Hepatocyte (in vitro differentiated cells): ENCODE measurements around the gene NAPSA. TPM values are rescaled to one million over a fixed set of nuclear protein-coding genes. Genes with fewer than 3 reads are reported as not detected.

Source experiments
- DNase-seq: peaks from one replicate; pipeline ENCODE4 v3.0.0-alpha.2; 2016; ENCODE audit warnings: low spot score
- H2AFZ ChIP-seq: fragments of 200-600 bp; sonication (generic); 2 replicates; pipeline ENCODE4 v1.6.0; 2016; ENCODE audit warnings: antibody characterized with exemption, mild to moderate bottlenecking
- H3K27ac ChIP-seq: fragments of 200-600 bp; sonication (generic); 2 replicates; pipeline ENCODE4 v1.5.1; 2016; ENCODE audit warnings: mild to moderate bottlenecking
- H3K27me3 ChIP-seq: fragments of 200-600 bp; sonication (generic); 2 replicates; pipeline ENCODE4 v1.6.1; 2016
- H3K36me3 ChIP-seq: fragments of 200-600 bp; sonication (generic); replicated peaks from 2 replicates; pipeline ENCODE4 v1.5.1; 2016; ENCODE audit warnings: low read depth; ENCODE audit not compliant: insufficient read depth
- H3K4me1 ChIP-seq: fragments of 200-600 bp; sonication (generic); 2 replicates; pipeline ENCODE4 v1.5.1; 2016; ENCODE audit warnings: mild to moderate bottlenecking, moderate library complexity; ENCODE audit not compliant: insufficient read depth
- H3K4me2 ChIP-seq: fragments of 200-600 bp; sonication (generic); 2 replicates; pipeline ENCODE4 v1.6.0; 2016
- H3K4me3 ChIP-seq: fragments of 200-600 bp; sonication (generic); 2 replicates; pipeline ENCODE4 v1.5.1; 2016; ENCODE audit warnings: mild to moderate bottlenecking
- H3K79me2 ChIP-seq: fragments of 200-600 bp; sonication (generic); 2 replicates; pipeline ENCODE4 v1.6.0; 2017; ENCODE audit warnings: mild to moderate bottlenecking
- H3K9me2 ChIP-seq: fragments of 200-600 bp; sonication (generic); replicated peaks from 2 replicates; pipeline ENCODE4 v1.6.0; 2017; ENCODE audit warnings: mild to moderate bottlenecking; ENCODE audit not compliant: insufficient read depth
- H3K9me3 ChIP-seq: fragments of 200-600 bp; sonication (generic); 2 replicates; pipeline ENCODE4 v1.5.1; 2016; ENCODE audit warnings: low read depth, mild to moderate bottlenecking
- H4K20me1 ChIP-seq: fragments of 200-600 bp; sonication (generic); 2 replicates; pipeline ENCODE4 v1.6.0; 2016; ENCODE audit warnings: mild to moderate bottlenecking; ENCODE audit not compliant: insufficient read depth, poor library complexity, severe bottlenecking
- CTCF ChIP-seq: fragments of 200-600 bp; sonication (generic); IDR thresholded peaks from 2 replicates; pipeline ENCODE4 v1.5.1; 2016; ENCODE audit warnings: antibody characterized with exemption, mild to moderate bottlenecking; ENCODE audit not compliant: poor library complexity
- EZH2 ChIP-seq: fragments of 200-600 bp; sonication (generic); IDR thresholded peaks from 2 replicates; pipeline ENCODE4 v1.6.1; 2016; ENCODE audit warnings: antibody characterized with exemption, mild to moderate bottlenecking, borderline replicate concordance
- EZH2phosphoT487 ChIP-seq: fragments of 200-600 bp; sonication (generic); IDR thresholded peaks from one replicate; pipeline ENCODE4 v1.6.1; 2018; ENCODE audit warnings: antibody characterized with exemption, mild to moderate bottlenecking, low read depth, moderate library complexity; ENCODE audit not compliant: unreplicated experiment, severe bottlenecking
- WGBS: methylation state at CpG from one replicate; pipeline ENCODE4 v1.1.6; 2016; ENCODE audit warnings: low lambda C conversion rate; ENCODE audit errors: missing lambda C conversion rate; 5-methylcytosine and 5-hydroxymethylcytosine counted together
- polyA plus RNA-seq: library from polyadenylated mRNA; unstranded; fragments of >200 nt; fragmentation: Nextera tagmentation; extraction: Ambion mirVana; gene quantifications from 2 replicates; pipeline ENCODE4 v1.2.1, GENCODE V29; 2016
- total RNA-seq: library from RNA; depleted of rRNA; stranded (reverse); fragments of >200 nt; gene quantifications from 2 replicates; pipeline ENCODE4 v1.2.3, GENCODE V29; 2014

The NAPSA gene
- total and polyA plus RNA-seq, 2 experiments from 2014 or later = 2.7 to 7.3 TPM

- Histone ChIP-seq H4K20me1 (no peaks in the 10 kb centered on the region), H3K9me2 (no peaks in the 10 kb centered on the region), H3K4me1 (no peaks in the 10 kb centered on the region), H3K79me2 (no peaks in the 10 kb centered on the region), H2AFZ (no peak overlapping the region), H3K4me2 (no peak overlapping the region), H3K27me3 (no peaks in the 10 kb centered on the region), H3K27ac (no peak overlapping the region), H3K4me3 (no peak overlapping the region), H3K9me3 (no peaks in the 10 kb centered on the region), H3K36me3 (no peaks in the 10 kb centered on the region)
- no peak for TF ChIP-seq EZH2
- TF ChIP-seq CTCF = no peak
- TF ChIP-seq EZH2phosphoT487 = no peak
- DNase-seq = no peak
- WGBS = 81% methylated on average over 7 of the region's 7 CpGs
Measured at GRCh38 chr19:50362030-50362412, 3.4 kb downstream of the NAPSA start.

- WGBS = 94% methylated on average over 7 of the region's 7 CpGs
Measured at GRCh38 chr19:50361290-50362029, 4.0 kb downstream of the NAPSA start.

GRCh38 chr19:50359328-50359818, 6.1 kb downstream of the NAPSA start:
- Histone ChIP-seq H3K4me3 (no peak overlapping the region), H3K9me3 (no peaks in the 10 kb centered on the region), H3K27me3 (no peaks in the 10 kb centered on the region), H3K9me2 (no peaks in the 10 kb centered on the region), H3K79me2 (no peaks in the 10 kb centered on the region), H2AFZ (no peak overlapping the region), H3K27ac (no peak overlapping the region), H3K4me1 (no peaks in the 10 kb centered on the region), H3K36me3 (no peaks in the 10 kb centered on the region), H3K4me2 (no peak overlapping the region), H4K20me1 (no peaks in the 10 kb centered on the region)
- TF ChIP-seq EZH2phosphoT487 (no peak), CTCF (no peak), EZH2 (no peak)
- WGBS = 92% methylated on average over 11 of the region's 11 CpGs
- no peak for DNase-seq

More at GRCh38 chr19:50361290-50362029, 4.0 kb downstream of the NAPSA start:
- Histone ChIP-seq H3K36me3 (no peaks in the 10 kb centered on the region), H3K9me3 (no peaks in the 10 kb centered on the region), H3K27me3 (no peaks in the 10 kb centered on the region), H2AFZ (no peak overlapping the region), H4K20me1 (no peaks in the 10 kb centered on the region), H3K4me2 (no peak overlapping the region), H3K79me2 (no peaks in the 10 kb centered on the region), H3K4me3 (no peak overlapping the region), H3K4me1 (no peaks in the 10 kb centered on the region), H3K9me2 (no peaks in the 10 kb centered on the region), H3K27ac (no peak overlapping the region)
- no peak for TF ChIP-seq EZH2
- TF ChIP-seq EZH2phosphoT487 = no peak
- no peak for TF ChIP-seq CTCF
- no peak for DNase-seq
